GM19193 (cell line): Measurements from ENCODE around the gene FOXL1.

Experiments
- POLR2A ChIP-seq: IDR thresholded peaks from 4 replicates; pipeline ENCODE4 v1.6.1; 2011; ENCODE audit not compliant: insufficient read depth, insufficient read length; ENCODE audit errors: extremely low read depth

Gene FOXL1

GRCh38 chr16:86597126-86597879 is 19.0 kb downstream of the FOXL1 start:
- no peak for TF ChIP-seq POLR2A

- TF ChIP-seq POLR2A = no peak
Observed at GRCh38 chr16:86597880-86598606, 19.7 kb downstream of the FOXL1 start.

- TF ChIP-seq POLR2A = no peak
Observed at GRCh38 chr16:86598607-86599565, 20.5 kb downstream of the FOXL1 start.

- TF ChIP-seq POLR2A = no peak
Observed at GRCh38 chr16:86601356-86601755, 23.0 kb downstream of the FOXL1 start.

- no peak for TF ChIP-seq POLR2A
Observed at GRCh38 chr16:86602521-86602920, 24.2 kb downstream of the FOXL1 start.

GRCh38 chr16:86604436-86605193 is 26.3 kb downstream of the FOXL1 start:
- TF ChIP-seq POLR2A = peak; percentile 36

- TF ChIP-seq POLR2A = no peak
Observed at GRCh38 chr16:86605950-86606349, 27.6 kb downstream of the FOXL1 start.

GRCh38 chr16:86608301-86608747 is 30.0 kb downstream of the FOXL1 start:
- TF ChIP-seq POLR2A = no peak

- no peak for TF ChIP-seq POLR2A
Observed at GRCh38 chr16:86609115-86609514, 30.8 kb downstream of the FOXL1 start.

- TF ChIP-seq POLR2A = no peak
Observed at GRCh38 chr16:86609661-86610060, 31.3 kb downstream of the FOXL1 start.

- no peak for TF ChIP-seq POLR2A
Observed at GRCh38 chr16:86610779-86611524, 32.6 kb downstream of the FOXL1 start.

- TF ChIP-seq POLR2A = no peak
Observed at GRCh38 chr16:86611525-86611855, 33.1 kb downstream of the FOXL1 start.

- no peak for TF ChIP-seq POLR2A
Observed at GRCh38 chr16:86611941-86612340, 33.6 kb downstream of the FOXL1 start.

GRCh38 chr16:86614699-86615098 is 36.4 kb downstream of the FOXL1 start:
- no peak for TF ChIP-seq POLR2A
